Globus pallidus (tissue), 1 donor: ENCODE measurements around the gene SYTL1.

Experiments
- DNase-seq: peaks from one replicate; pipeline ENCODE4 v3.0.0-alpha.2; 2015; ENCODE audit warnings: low spot score

Gene SYTL1

DNA sequence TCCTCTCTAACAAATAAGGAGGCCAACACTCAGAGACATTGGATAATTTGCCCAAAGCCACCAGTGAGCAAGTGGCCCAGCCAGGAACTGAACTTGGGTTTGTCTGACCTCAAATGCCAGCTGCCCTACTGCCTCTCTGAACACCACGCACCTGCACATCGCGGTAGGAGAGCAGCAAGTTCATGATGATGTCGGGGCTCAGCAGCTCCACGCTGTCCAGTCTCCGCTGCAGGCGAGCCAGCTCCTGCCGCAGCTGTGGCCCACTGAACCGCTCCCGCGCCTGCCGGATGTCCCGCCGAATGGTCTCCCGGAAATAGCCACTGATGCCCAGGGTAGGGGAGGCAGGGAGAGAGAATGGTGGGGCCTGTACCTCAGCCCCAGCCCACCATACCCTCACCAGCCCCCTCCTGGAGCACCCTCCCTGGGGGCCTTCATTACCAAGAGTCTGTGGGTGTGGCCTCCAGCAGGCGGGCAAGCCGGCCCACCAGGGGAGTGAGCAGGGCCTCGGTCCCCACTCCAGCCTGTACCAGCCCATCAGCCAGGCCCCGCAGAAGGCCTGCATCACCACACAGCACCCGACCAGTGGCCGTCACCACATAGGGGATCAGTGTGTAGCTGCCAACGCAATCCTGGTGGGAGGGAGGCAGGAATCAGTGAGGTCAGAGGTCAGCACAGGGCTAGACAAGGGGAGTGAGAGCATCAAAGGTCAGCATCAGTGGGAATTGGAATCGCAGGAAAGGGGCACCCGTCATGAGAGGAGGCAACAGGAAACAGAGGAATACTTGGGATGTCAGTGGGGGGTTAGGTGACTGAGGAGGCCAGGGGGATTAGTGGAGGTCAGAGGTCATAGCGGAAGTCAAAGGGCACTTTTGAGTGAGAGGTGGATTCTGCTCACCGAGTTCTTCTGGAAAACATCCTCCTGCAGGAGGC, 22.2 kb downstream of the SYTL1 start:
- DNase-seq = no peak

DNA sequence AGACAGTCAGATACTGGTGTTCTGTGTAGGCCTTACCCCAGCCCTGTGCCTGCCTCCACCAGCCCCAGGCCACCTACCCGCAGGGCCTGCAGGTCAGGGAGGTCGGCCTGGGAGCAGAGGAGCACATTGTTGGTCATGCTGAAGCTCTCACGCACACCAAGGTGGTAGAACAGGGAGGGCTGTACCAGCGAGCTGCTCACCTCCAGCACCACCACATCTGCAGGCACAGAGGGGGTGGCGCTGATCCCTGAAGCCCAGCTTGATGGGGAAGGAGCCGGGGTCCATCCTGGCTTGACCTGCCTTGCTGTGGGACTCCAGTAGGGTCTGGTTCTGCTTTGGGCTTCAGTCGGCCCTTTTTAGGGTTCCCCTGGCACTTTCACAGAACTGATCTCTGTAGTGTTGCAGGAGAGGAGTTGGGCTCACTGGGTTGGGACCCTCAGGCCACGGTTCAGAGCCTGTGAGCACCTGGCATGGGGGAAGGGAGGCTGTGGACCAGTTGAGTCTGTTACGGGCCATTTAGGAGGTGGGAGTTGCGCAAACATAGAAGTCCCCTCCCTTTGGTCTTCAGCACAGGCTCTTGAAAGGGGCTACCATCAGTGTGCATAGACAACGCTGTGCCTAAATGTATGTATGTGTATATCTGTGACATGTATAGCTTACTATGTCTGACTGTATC, 23.0 kb downstream of the SYTL1 start:
- no peak for DNase-seq

DNA sequence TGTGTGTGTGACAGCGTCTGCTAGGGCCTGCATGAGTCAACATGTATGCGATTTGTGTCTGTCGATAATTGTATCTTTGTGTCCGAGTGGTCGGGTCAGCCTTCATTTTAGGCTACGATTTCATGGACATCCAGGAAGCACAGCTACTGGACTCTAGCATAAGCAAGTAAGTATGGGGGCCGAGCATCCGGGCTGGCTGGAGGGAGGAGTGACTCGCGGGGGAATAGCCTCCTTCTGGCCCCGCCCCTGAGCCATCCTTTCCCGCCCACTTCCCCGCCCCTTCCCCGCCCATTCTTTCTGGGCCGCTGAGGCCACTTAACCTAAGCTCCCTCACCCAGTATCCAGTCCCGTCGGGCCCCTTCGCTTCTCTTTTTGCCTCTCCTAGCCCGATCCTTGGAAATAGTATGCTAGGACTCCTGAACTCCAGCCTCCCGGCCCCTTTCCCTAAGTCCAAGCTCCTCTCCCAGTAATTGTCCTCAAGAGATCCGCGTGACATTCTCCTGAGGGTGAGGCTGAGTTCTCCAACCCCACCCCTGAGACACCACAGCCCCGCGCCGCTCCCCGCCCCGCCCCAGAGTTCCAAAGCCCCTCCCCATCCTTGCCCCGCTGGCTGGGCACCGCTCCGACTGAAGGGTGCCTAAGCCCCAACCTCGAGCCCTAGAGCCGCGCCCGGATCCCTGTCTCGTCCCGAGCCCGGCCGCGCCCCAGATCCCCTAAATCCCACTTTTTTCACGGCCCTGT, 23.7 kb downstream of the SYTL1 start:
- DNase-seq = peak; percentile 80

DNA sequence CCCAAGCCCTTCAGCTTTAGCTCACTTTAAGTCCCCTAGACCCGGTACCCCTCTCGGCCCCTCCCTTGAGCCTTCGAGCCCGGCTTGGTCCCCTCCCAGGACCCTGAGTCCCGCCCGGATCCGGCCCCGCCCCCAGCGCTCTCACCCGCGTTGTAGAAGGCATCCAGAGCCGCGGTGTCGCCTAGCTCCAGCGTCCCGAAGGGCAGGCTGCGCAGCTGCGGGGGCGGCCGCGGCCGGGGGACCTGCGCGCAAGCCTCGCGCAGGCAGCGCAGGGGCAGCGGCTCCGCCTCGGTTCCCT, 24.2 kb downstream of the SYTL1 start:
- DNase-seq = peak; percentile 24

DNA sequence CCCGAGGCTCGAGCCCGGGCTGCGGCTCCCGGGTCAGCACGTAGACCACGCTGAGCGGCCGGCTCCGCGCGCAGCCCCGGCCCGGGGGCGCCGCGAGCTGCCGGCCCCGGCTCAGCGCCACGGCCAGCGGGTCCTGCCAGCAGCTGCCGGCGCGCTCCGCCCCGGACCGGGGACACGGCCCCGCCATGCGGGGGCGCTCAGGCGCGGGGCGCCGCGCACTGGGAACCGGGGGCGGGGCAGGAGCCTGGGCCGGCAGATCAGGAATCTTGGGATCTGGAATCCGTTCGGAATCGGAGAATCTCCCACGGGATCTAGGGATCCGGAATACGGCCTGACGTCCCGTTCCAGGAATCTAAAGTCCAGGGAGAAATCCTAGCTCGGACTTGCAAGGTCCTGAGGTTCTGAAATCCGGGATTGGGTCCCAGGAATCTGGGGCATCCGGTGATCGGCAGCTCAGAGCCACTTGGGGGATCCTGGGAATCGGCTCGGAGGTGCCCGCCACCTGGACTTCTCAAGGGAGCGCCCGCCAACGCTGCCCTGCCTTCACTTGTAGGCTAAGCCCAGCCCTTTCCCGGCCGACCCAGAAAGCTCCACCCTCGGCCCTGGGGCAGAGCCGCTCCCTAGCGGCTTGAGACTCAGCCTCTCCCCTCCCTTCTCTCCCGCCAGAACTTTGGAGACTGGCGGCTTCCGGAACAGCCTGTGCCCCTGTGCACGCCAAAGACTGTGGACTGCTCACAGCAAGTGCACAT, 24.8 kb downstream of the SYTL1 start, which contains the start of gene MAP3K6:
MAP3K6 (minus strand) TSS at position 551 of the 749 bp plus-strand sequence; CDS start at position 187, 364 bp downstream.
- DNase-seq = peak; percentile 42

DNA sequence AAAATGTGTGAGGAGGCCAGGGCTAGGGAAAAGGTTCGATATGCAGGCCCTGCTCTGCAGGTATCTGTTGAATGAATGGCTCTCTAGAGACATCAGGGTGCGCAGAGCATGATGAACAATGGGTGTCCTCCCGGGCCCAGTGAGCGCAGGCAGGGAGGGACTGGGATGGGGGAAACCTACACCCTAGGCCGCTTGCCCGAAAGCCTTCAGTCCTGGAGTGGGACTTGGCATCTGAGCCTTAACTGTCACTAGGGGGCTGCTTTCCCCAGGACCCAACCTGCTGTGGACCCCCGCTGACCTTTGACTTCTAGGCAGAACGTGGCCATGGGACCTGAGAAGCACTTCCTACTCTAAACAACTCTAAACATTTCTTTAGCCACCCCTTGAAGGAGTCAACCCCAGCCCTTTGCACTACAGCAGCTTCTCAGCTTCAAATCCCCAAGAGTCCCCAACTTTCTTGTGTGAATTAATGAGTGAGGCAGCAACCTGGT, 25.4 kb downstream of the SYTL1 start:
- no peak for DNase-seq

DNA sequence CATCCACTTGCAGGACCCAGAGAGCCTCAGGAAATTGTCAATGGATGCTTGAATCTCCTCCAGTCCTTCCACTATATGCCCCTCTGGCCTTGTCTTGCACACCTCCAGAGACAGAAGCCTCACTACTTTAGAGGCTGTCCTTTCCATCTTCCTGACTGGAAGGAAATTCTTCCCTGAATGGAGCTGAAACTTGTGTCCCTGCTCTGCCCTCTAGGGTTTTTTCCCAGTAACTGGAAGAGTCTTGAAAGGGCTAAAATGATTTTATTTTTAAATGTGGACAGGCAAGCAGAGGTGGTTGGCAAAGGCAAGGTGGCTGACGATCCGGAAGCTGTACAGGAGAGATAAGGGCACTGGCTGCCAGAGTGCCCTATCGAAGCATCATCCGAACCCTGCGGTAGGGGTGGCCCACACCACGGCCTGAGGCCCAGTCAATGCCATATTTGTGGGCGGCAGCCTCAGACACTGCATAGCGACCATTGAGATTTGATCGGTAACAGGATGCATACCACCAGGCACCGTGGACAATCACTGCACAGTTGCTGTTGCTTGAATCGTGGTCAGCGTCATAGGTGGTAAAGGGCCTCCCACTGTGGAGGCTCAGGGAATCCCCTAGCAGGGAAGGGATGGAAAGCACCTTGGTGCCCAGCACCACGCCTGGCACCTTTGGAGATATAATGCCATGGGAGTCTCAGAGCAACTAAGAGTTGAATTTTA, 27.2 kb downstream of the SYTL1 start:
- no peak for DNase-seq

DNA sequence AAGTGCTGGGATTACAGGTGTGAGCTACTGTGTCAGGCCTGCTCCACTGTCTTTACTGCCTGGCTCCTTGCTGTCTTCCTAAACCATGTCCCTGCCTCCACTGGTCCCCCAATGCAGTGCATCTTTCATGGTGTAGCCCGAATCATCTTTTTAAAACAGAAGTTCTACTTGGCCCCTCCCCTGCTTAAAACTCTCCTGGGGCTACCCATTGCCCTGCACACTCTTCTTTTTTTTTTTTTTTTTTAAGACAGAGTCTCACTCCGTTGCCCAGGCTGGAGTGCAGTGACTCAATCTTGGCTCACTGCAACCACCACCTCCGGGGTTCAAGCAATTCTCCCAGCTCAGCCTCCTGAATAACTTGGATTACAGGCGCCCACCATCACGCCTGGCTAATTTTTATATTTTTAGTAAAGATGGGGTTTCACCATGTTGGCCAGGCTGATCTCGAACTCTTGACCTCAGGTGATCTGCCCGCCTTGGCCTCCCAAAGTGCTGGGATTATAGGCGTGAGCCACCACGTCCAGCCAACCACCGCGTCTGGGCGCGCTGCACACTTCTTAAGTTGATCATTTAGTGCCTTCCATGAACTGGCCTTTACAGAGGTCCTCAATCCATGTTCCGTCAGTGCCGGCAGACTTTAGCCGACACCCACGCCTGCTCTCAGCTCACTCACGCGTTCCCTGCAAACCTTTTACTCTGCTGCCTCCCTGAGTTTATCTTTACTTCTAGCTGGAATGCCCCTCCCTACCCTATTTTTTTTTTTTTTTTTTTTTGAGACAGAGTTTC, 30.4 kb downstream of the SYTL1 start:
- DNase-seq = no peak

DNA sequence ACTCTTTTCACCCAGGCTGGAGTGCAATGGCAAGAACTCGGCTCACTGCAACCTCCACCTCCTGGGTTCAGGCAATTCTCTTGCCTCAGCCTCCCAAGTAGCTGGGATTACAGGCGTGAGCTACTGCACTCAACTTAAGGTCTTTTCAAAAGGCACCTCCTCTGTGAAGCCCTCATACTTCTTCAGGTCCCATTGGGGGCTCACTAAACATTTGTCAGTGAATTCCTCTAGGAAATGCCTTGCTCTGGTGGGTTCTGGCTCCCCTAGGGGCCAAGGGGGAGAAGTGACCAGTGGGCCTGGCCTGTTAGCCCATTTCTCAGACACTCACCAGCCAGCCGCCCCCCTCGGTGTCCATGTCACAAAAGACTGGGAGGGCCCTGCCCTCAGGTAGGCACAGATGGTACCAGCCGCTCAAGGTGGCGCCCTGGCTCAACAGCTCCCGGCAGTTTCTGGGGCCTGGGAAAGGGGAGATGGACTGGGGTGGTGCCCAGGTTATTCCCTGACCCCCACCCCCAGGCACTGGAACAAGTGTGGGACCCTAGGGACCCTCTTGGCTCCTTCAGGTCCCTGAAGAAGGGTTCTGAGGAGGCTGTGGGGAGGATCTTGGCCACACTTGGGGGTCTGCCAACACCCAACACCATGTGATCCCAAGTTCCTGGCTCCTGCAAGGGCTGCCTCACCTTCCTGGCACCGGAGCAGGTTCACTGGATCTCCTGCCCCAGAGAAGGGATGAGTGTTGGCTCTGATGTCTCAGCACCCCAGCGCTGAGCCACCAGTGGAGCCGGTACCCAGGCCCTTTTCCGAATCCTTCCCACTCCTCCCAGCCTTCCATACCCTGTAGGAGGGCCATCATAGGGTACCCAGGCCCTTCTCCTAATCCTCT, 31.2 kb downstream of the SYTL1 start:
- no peak for DNase-seq

DNA sequence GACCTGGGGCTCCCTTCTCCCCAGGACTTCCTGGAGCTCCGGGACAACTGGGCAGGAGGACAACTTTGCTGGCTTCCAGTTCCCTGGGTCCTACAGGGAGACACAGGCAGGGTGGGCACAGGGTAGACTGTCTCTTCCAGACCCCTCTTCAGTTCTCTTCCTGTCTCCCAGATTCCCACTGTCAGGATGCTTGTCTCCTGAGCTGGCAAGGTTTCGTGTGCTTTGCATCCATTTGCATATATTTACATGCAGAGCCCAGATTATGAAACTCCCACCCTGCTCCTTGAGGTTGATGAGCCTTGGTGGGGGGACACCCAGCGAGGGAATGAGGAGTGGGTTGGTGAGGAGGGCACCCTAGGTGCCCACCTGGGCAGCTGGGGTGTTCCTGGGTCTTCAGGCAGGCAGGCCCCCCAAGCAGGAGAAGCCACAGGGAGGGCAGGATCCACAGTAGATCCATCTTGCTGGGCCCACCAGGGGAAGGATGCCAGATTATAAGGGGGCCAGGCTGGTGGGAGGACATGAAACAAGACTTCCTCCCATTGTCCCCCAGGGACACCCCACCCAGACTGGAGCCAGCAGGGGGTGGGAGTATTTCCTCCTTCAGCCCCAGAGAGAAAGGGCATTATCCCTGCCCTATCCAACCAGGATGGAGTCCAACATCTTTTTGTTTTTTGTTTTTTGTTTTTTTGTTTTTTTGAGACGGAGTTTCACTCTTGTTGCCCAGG, 32.7 kb downstream of the SYTL1 start, which contains the start of gene FCN3:
FCN3 (minus strand) TSS at position 463 of the 725 bp plus-strand sequence; CDS start at position 457, 6 bp downstream.
- no peak for DNase-seq

DNA sequence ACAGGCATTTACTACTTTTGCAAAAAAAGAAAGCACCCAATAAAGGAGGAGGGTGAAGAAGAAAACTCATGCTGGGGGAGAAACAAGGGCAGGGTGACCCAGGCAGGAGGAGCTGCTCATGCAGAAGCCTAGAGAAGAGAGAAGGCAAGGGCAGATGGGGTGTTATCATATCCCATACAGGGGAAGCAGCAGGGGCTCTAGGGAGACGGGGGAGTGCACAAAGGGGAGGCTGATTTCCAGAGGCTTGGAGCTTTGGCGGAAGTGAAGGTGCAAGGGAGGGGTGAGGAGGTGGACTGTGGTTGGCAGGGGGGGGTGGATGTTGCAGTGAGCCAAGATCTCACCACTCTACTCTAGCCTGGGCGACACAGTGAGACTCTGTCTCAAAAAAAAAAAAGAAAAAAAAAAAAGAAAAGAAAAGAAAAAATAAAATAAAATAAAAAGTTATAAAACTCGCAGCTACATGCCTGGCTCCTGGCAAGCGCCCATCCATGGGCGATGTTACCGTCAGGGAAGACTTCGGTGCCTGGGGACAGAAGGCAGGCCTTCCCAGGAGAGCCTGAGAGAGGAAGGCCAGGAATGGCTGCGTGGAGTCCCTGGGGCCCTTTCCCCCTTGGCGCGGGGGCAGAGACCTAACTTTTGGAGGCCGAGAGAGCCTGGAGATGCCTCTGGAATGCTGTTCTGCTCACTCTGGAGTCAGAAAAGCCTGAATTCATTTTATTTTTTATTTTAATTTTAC, 36.1 kb downstream of the SYTL1 start:
- no peak for DNase-seq

DNA sequence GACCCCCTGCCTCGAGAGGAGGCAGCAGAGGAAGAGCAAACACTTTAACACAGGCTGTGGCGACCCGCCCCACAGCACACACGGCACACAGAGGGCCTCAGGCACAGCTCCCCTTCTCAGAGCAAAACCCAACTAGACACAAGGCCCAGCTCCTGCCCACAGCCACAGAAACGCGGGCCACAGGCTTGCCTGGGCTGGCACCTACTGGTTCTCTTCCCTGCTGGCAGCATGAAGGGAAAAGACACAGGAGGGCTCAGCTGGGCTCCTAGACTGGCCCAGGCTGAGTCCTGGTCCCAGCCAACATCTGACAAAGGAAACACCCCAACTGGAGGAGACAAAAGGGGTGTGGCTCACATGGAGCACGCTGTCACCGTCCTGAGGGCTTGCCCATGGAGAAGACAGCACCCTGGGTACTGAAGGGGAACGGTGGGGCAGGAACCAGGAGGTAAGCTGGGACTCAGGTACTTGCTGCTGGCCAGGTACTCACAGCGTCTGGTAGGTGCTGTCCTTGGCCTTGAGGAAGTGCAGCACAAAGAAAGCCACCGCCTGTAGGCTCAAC, 37.8 kb downstream of the SYTL1 start:
- DNase-seq = no peak

DNA sequence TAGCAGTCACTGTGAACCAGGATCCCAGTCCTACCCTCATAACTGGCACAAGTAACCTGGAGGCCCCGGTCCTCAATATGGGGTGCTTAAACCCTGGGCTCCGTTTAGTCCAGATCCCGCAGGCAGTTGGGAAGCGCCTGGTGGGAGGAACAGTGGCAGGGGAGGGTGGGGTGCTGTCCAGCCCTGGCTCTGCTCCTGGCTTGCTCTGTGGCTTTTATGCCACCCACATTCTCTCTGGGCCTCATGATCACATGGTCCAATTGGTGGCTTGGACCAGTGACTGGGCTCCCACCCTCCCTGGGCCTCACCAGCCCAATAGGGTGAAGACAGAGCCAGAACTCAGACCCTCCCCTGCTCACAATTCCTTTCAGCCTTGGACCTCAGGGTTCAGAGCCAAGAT, 38.4 kb downstream of the SYTL1 start:
- no peak for DNase-seq

DNA sequence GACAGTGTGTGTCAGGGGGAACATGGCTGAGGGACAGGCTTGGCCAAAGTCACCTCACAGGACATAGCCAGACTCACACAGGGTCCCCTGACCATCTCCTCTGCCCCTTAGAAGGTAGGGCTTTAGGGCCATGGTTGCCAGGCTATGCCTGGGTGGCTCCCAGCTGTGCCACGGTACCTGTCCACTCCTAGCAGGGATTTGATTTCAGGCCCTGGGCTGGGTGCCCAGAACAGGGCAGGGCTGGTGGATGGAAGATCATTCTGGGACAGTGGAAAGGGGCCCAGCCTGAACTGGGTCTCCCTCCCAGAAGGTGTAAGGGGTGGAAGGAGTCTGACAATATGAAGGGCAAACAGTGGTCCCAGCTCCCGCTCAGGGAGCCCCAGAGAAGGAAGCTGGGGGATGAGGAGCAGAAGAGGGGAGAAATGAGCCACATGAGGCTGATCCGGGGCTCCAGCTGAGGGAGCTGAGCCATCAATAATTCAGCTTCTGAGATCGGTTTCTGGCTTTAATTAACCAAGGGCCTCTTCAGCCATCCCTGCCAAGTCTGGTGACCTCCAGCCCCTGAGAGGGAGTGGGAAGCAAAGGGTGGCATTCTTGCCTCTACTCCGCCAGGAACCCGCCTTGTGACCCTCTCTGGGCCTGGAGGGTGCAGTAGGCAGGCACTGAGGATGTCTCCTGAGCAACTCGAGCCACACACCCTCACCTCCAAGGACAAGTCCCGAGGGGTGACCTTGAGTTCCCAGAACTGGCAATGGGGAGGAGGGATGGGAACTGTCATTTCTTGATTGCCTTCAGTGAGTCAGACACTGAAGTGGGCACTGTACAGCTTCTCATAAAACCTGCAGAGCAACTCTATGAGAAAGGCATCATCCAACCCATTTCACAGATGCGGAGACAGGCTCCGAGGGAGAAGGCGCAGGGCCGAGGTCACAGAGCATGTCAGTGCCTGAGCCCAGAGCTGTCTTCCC, 39.2 kb downstream of the SYTL1 start:
- no peak for DNase-seq

DNA sequence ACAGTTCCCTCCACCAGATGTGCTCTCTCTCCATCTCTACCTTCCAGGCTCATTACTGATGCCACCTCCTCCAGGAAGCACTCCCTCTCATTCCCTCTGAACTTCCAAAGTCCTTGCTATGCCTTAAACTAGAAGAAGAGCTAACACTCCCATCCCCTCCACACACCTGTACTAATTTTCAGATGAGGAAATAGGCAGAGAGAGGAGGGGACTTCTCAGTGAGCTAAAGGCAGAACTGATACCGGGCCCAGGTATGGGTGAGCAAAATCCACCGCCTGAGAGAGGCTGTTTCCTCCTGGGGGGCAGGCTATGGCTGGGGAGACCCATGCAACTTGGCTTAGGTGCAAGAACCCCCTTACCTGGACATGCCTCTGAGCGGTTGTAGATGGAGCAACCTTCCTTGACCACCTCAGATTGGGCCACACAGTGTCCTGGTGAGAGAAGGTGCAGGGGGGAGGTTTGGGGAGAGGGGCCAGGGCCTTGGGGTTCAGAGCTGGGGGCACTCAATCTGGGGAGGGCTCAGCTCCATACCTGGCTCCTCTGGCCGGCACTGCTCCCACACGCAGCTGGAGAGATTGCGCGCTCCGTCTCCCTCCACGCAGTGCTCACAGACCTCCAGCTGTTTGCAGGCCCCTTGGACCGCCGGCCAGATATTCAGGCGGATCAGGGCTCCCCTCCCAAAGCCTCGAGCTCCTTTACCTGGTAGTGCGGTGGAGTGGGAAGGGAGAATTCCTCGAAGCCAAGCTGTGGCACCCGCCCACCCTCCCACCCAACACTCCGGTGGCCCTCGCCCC, 40.3 kb downstream of the SYTL1 start:
- DNase-seq = no peak
